NK-92 treated with Interleukin-12 subunit alpha and Interleukin-12 subunit beta, amount 100 ng/mL, for 24 hours (cell line): Measurements from ENCODE around the gene RAB14.

Experiments used
- DNase-seq: peaks from one replicate; lab custom pipeline; 2025; lab: John Stamatoyannopoulos, UW

RAB14 gene

GRCh38 chr9:121219530-121219929 is 17.9 kb upstream of the RAB14 start:
- no peak for DNase-seq

- DNase-seq: no peak
Observed at GRCh38 chr9:121218357-121219027, 16.8 kb upstream of the RAB14 start.

- no peak for DNase-seq
Observed at GRCh38 chr9:121217609-121218292, 16.1 kb upstream of the RAB14 start.

GRCh38 chr9:121216271-121216805 is 14.7 kb upstream of the RAB14 start:
- no peak for DNase-seq

GRCh38 chr9:121214005-121214404 is 12.3 kb upstream of the RAB14 start:
- no peak for DNase-seq

- peak; percentile 34 for DNase-seq
Observed at GRCh38 chr9:121213136-121213806, 11.6 kb upstream of the RAB14 start.

- no peak for DNase-seq
Observed at GRCh38 chr9:121210536-121210935, 8.9 kb upstream of the RAB14 start.

GRCh38 chr9:121207371-121207940 is 5.8 kb upstream of the RAB14 start:
- no peak for DNase-seq

- DNase-seq: no peak
Observed at GRCh38 chr9:121206516-121207370, 5.1 kb upstream of the RAB14 start.

- no peak for DNase-seq
Observed at GRCh38 chr9:121204611-121205010, 2.9 kb upstream of the RAB14 start.

- DNase-seq: no peak
Observed at GRCh38 chr9:121204121-121204520, 2.5 kb upstream of the RAB14 start.

GRCh38 chr9:121201045-121201737 is 478 bp downstream of the RAB14 start:
- peak; percentile 68 for DNase-seq

- no peak for DNase-seq
Observed at GRCh38 chr9:121200356-121200755, 1.3 kb downstream of the RAB14 start.

GRCh38 chr9:121199921-121200320 is 1.7 kb downstream of the RAB14 start:
- no peak for DNase-seq

- DNase-seq: no peak
Observed at GRCh38 chr9:121198512-121199042, 3.1 kb downstream of the RAB14 start.

- no peak for DNase-seq
Observed at GRCh38 chr9:121197132-121197531, 4.5 kb downstream of the RAB14 start.

GRCh38 chr9:121196389-121196788 is 5.3 kb downstream of the RAB14 start:
- no peak for DNase-seq

- no peak for DNase-seq
Observed at GRCh38 chr9:121194730-121195129, 6.9 kb downstream of the RAB14 start.

GRCh38 chr9:121192959-121193640 is 8.6 kb downstream of the RAB14 start:
- no peak for DNase-seq

GRCh38 chr9:121192518-121192917 is 9.2 kb downstream of the RAB14 start:
- no peak for DNase-seq
